Mucosa of gallbladder (tissue), 1 donor: ENCODE data around the gene LTV1. TPM values are rescaled to one million over a fixed set of nuclear protein-coding genes. Genes with fewer than 3 reads are reported as not detected.

Source experiments
- DNase-seq: peaks from one replicate; pipeline ENCODE4 v3.0.0-alpha.2; 2020; ENCODE audit warnings: low spot score
- total RNA-seq: library from RNA; stranded (reverse); gene quantifications from one replicate; pipeline ENCODE4 v1.2.1, GENCODE V29; 2021
- donor health status: DM: no; HTN: no; CAD: no.

Gene LTV1
- total RNA-seq, 1 donor from 2014 or later: 11.9 TPM

DNA sequence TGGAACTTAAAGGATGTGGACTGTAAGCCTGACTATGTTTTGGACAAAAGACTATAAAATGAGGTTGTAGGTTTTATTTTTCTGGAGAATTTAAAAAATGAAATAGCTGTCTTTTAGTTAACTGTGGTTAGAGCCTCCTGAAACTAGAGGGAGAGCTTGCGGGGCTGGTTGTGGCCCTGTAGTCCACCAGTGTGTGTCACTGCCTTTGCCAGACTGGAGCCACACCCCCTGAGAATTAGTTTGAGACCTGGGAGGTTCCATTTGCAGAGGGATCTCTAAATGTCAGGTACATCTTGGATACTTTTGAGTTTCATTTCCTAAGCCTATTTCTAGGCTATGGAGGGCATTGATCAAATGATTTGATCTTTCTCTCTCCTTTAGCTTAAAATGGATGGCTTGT is 42.0 kb downstream of the LTV1 start:
- no peak for DNase-seq

DNA sequence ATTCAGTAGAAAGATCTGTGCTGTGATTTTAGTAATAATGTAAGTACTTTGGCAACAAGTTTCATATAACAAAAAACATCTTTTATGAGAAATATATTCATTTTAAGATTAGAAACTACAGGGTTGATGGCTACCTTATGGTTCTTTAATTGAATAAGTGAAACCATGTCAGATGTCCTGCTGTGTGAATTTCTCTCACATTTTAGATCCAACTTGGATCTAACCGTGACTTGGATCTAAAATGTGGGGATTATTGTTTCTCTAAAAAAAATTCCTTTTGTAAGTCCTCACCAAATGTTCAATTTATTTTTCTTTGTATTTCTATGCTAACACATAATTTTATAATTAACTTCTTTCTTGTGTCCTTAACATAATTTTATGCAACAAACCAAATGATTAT is 51.5 kb downstream of the LTV1 start:
- DNase-seq: no peak

DNA sequence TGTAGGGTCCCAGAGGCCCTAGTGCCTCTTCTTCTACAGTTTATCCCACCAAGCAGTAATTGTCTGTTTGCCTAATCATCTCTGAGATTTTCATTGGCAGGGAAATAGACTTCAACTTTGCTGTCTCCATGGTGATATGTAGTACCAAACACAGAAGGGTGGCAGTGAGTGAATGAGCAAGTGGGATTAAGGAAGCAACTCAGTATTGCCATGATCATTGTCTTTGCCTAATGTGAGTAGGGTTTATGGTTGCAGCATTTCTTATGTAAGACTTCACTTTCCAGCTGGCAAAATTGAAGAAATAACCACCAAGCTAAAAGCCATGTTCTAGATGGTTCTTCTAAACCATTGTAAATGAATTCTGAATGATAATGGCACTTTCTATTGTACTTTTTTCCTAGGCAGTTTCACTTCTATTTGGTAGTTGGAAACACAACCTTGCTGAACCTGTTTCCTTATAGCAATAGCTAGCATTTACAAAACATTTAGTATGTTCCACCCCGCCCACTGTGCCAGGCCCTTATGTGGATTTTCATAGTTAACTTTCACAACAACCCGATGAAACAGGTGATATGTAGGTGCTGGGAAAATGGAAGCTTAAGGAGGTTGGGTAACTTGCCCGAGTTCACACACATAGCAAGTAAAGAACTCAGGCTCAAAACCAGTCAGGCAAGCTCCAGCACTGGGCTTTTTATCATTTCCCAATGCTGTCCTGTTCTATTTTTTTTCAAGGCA is 53.2 kb downstream of the LTV1 start:
- no peak for DNase-seq

DNA sequence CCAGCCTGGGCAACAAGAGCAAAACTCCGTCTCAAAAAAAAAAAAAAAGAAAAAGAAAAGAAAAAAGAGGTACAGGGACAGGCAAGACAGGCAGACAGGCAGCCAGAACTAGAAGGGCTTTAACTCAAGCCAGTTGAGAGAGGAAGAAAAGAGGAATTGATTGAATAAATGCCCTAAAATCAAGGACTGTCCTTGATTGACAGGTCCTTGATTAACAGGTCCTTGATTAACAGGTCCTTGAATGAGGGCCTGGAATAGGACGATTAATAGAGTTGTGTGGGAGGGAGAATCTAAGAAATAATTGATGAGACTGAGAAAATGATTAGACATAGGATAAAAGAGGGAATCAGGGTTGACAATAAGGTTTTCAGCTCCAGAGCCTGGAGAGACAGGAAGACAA is 57.2 kb downstream of the LTV1 start:
- DNase-seq: no peak

DNA sequence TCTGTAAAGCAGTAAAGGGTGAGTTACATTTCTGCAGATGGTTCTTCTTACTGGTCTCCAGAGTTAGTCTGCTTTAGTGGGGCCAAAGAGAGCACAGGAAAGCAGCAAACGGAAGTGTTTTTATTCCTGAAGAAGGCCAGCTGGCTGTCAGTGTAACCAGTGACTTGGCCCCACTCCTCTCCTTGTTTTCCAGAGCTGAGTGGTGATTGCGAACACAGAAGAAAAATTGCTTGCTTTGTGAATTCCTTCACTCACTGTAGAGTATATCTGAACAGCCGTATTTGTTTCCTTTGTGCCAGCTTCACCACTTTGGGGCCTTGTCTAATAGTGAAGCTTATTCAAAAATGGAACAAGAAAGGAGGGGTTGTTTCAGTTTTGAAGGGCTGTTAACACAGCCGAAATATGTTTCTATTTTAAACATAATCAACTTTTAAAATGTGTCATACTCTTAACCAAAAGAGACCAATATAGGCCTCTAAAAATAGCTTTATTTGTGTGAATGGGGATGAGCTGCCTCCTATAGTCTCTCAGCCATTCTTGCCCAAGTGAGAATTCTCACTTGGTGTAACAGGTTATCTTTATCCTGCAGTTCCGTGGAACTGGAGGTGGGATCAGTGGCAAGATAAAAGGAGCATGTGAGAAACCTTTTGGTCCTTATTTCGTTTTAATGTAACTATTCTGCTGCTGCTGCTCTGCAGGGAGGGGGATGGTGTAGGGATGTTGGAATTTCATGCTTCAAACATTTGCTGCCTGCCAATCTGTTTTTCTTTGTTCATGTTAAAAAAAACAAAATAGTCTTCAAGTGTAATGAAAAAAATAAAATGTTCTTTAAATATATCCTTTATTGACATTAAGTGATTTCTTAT is 59.0 kb downstream of the LTV1 start:
- DNase-seq: peak; percentile 47

DNA sequence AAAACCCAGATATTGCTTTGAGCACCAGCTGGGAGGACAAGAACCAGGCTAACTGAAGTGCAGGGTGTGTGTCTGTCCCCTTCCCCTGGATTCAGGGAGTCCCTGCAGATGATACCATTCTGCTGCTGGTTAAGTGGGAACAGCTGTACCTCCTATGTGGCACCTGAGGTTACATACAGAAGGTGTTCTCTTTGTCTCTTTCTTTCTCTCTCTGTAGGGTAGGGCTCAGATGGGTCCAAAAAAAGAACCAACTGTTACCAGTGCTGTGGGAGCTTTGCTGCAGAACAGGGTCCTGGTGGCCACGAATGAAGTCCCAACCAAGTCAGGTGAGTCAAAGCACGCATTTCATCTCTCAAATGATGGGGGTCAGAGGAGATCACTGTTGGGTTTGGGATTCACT is 59.7 kb downstream of the LTV1 start:
- no peak for DNase-seq

DNA sequence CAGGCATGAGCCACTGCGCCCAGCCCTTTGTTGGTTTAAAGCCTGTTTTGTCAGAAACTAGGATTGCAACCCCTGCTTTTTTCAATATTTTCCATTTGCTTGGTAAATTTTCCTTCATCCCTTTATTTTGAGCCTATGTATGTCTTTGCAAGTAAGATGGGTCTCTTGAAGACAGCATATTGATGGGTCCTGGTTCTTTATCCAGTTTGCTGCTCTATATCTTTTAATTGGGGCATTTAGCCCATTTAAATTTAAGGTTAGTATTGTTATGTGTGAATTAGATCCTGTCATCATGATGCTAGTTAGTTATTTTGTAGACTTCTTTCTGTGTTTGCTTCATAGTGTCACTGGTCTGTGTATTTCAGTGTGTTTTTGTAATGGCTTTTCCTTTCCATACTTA is 67.9 kb downstream of the LTV1 start:
- DNase-seq: no peak

DNA sequence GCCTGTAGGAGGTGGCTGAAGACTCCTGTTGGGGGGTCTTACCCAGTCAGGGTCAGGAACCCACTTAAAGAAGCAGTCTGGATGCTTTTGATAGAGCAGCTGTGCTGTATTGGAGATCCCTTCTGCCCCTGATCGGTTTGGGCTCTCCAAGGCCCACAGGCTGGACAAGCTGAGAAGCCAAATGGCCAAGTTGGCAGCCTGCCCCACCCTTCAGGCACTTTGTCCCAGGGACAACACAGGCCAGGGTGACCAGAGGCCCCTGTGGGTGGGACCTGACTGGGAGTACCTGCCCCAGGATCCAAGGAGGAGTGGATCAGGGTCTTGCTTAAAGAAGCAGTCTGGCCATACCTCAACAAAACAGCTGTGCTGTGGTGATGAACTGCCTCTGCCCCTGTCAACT is 69.5 kb downstream of the LTV1 start:
- DNase-seq: no peak

Other genes starting within 250 kb of the LTV1 start
- gene PHACTR2, start 165.4 kb upstream of the LTV1 start, total RNA-seq: 57.6 TPM
- not detected for gene ZC2HC1B, start 21.1 kb downstream of the LTV1 start, total RNA-seq
- 25.3 TPM for gene PLAGL1, start 164.9 kb downstream of the LTV1 start, total RNA-seq